GM19099 (cell line): ENCODE data around the gene AGAP1.

ENCODE experiments used
- POLR2A ChIP-seq: IDR thresholded peaks from 3 replicates; pipeline ENCODE4 v1.6.1; 2011; ENCODE audit warnings: low read depth; ENCODE audit not compliant: insufficient read length; ENCODE audit errors: extremely low read depth

Gene AGAP1

GRCh38 chr2:236049981-236050380, 556.1 kb downstream of the AGAP1 start:
- TF ChIP-seq POLR2A: no peak

GRCh38 chr2:236051351-236051750, 557.5 kb downstream of the AGAP1 start:
- no peak for TF ChIP-seq POLR2A

- no peak for TF ChIP-seq POLR2A
These were observed 558.0 kb downstream of the AGAP1 start for GRCh38 chr2:236051806-236052205.

- no peak for TF ChIP-seq POLR2A
These were observed 558.4 kb downstream of the AGAP1 start for GRCh38 chr2:236052206-236052605.

GRCh38 chr2:236052926-236053821, 559.3 kb downstream of the AGAP1 start:
- no peak for TF ChIP-seq POLR2A

GRCh38 chr2:236054125-236054524, 560.3 kb downstream of the AGAP1 start:
- no peak for TF ChIP-seq POLR2A

- no peak for TF ChIP-seq POLR2A
These were observed 560.9 kb downstream of the AGAP1 start for GRCh38 chr2:236054621-236055305.

- no peak for TF ChIP-seq POLR2A
These were observed 561.6 kb downstream of the AGAP1 start for GRCh38 chr2:236055471-236055870.

DNA sequence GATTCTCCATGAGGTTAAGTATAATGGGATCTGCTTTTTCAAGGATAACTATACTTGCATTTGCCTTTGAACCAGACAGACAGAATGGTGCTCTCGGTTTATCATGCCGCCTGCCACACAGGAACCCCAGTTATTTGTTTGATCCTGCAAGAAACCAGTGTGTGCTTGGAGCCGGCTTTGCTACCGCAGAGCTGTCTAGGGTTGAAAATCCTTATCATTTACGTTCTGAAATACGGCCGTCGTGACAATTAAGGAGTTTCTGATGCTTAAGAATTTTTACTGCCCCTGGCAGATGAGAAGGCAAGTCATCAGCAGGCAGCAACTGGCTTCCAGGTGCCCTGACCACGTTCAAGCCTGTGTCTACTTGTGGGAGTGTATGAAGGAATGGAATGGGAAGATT, 562.3 kb downstream of the AGAP1 start:
- no peak for TF ChIP-seq POLR2A

- no peak for TF ChIP-seq POLR2A
These were observed 563.5 kb downstream of the AGAP1 start for GRCh38 chr2:236057375-236057774.

DNA sequence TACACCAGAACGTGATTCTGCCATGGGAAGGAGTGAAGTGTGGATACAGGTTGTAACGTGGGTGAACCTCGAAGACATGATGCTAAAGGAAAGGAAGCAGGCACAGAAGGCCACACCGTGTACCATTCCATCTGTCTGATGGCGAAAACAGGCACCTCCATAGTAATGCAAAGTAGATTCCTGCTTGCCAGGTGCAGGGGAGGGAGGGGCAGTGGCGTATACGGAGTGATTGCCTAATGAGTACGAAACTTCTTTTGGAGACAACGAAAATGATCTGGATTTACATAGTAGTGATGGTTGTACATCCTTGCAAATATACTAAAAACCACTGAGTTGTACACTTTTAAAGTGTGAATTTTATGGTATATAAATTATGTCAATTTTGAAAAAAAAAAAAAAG, 567.7 kb downstream of the AGAP1 start:
- TF ChIP-seq POLR2A: no peak

DNA sequence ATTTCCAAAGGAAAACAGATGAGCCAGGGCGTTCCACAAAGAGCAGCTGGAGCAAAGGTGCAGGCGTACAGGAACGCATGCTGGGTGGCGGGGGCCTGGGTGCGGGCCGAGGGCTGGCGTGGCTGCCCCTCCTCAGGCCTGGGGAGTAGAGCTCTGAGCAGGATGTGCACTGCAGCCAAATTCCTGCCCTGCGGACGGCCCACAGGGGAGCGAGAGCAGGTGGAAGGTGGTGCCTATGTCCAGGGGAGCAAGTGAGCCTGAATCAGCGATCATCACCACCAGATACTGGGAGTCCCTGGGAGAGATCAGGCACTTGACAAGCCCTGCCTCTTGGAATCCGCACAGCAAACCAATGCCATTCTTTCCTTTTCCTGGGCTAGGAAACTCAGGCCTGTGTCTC, 568.1 kb downstream of the AGAP1 start:
- no peak for TF ChIP-seq POLR2A

GRCh38 chr2:236063994-236064393, 570.2 kb downstream of the AGAP1 start:
- no peak for TF ChIP-seq POLR2A

GRCh38 chr2:236065314-236066160, 571.7 kb downstream of the AGAP1 start:
- TF ChIP-seq POLR2A: no peak

- TF ChIP-seq POLR2A: no peak
These were observed 576.4 kb downstream of the AGAP1 start for GRCh38 chr2:236070236-236070635.
